ENCODE results near the gene SERPINA5.

The SERPINA5 gene

GRCh38 chr14:94561656-94562010 is 19.6 kb upstream of the SERPINA5 start:
- no peak for TF ChIP-seq CTCF (IDR thresholded peaks at IDR 0.05; ENCODE audit: low read length, missing control alignments)
- H3K4me3 ChIP-seq (replicated peaks; ENCODE audit: low read depth, low read length): no peak overlapping the region
- no peak for DNase-seq (ENCODE audit: low read depth)

GRCh38 chr14:94562022-94562421 is 19.2 kb upstream of the SERPINA5 start:
- no peak for TF ChIP-seq CTCF (IDR thresholded peaks at IDR 0.05; ENCODE audit: low read length, missing control alignments)
- DNase-seq (ENCODE audit: low read depth): no peak
- no peak overlapping the region for H3K4me3 ChIP-seq (replicated peaks; ENCODE audit: low read depth, low read length)

DNA sequence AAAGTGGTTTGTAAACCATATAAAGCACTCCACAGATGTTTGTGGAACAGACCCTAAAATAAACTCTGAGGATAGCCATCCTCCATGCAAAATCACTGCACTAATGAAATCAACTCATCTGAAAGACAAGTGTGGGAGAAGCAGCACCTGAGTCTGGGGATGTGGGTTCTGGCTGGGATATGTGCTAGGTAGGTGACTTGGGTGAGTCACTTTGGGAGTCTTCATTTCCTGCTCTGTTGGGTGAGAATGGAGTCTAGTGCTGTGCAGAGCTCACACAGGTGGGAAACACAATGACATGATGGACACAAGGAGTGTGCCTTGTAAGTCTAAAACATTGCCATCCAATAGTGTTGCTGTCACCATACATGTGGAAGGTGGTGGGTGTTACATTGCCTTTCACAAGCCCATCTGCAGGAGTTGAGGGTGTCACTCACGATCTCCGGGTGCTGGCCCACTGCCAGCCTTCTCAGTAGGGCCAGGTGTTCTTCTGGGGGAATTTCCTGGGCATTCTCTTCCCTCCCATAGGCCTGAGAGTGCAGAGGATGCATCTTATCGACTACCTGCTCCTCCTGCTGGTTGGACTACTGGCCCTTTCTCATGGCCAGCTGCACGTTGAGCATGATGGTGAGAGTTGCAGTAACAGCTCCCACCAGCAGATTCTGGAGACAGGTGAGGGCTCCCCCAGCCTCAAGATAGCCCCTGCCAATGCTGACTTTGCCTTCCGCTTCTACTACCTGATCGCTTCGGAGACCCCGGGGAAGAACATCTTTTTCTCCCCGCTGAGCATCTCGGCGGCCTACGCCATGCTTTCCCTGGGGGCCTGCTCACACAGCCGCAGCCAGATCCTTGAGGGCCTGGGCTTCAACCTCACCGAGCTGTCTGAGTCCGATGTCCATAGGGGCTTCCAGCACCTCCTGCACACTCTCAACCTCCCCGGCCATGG is 18.0 kb upstream of the SERPINA5 start:
- no peak overlapping the region for H3K4me3 ChIP-seq (replicated peaks; ENCODE audit: low read depth, low read length)
- no peak for TF ChIP-seq CTCF (IDR thresholded peaks at IDR 0.05; ENCODE audit: low read length, missing control alignments)
- no peak for DNase-seq (ENCODE audit: low read depth)

GRCh38 chr14:94564381-94564780 is 16.8 kb upstream of the SERPINA5 start:
- no peak for DNase-seq (ENCODE audit: low read depth)
- TF ChIP-seq CTCF (IDR thresholded peaks at IDR 0.05; ENCODE audit: low read length, missing control alignments): no peak
- H3K4me3 ChIP-seq (replicated peaks; ENCODE audit: low read depth, low read length): no peak overlapping the region

DNA sequence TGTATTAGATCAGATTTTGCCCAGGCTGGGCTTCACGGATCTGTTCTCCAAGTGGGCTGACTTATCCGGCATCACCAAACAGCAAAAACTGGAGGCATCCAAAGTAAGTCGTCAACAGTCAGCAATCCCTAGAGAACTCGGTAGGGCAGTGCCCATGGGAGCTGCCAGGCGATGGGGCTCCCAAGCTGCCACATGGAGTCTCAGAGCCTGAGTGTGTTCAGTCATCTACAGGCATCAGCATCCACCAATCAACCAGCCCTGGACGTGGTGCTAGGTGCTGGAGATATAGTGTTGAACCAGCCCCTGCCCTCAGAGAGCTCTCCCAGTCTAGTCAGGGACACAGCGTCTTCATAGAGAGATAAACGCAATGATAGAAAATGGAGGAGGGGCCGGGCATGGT is 13.0 kb upstream of the SERPINA5 start:
- no peak for TF ChIP-seq CTCF (IDR thresholded peaks at IDR 0.05; ENCODE audit: low read length, missing control alignments)
- no peak overlapping the region for H3K4me3 ChIP-seq (replicated peaks; ENCODE audit: low read depth, low read length)
- DNase-seq (ENCODE audit: low read depth): no peak

DNA sequence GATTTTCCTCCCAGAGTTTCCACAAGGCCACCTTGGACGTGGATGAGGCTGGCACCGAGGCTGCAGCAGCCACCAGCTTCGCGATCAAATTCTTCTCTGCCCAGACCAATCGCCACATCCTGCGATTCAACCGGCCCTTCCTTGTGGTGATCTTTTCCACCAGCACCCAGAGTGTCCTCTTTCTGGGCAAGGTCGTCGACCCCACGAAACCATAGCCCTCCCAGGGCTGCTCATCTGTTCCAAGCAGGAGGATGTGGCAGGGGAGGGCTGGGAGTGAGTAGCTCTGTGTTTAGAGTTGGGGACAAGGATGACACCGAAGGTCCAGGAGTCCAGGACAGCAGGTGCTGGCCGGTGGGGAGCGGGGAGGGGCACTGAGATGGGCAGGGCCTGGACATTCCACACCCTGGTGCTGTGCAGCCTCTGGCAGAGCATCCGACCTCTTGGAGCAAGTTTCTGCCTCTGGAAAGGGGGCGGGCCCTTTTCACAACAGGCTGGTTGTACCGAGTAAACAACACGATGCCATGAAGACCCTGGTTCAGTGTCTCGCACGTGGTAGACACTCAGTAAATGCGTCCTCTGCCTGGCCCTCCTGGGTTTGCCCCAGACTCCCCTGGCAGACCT is 11.7 kb upstream of the SERPINA5 start:
- no peak for TF ChIP-seq CTCF (IDR thresholded peaks at IDR 0.05; ENCODE audit: low read length, missing control alignments)

More for the DNA sequence above, 11.7 kb upstream of the SERPINA5 start:
- no peak overlapping the region for H3K4me3 ChIP-seq (replicated peaks; ENCODE audit: low read depth, low read length)
- no peak for DNase-seq (ENCODE audit: low read depth)
